GM20431 (cell line): ENCODE data around the gene CD34.
"Not testable (repeated sequence)": the region's sequence is repeated elsewhere in the genome, so short reads cannot be mapped to it uniquely, and the experiment has no call there.

Experiments
- in situ Hi-C: fragments of 300-500 bp; cut with MseI, MboI; formaldehyde crosslinking; loops from one replicate; pipeline ENCODE4 v1.15.0; 2020; ENCODE audit warnings: low sequenced_read_pairs; ENCODE audit not compliant: unreplicated experiment

CD34 gene

GRCh38 chr1:207937204-207937603 is 26.3 kb upstream of the CD34 start:
- in situ Hi-C loops, result no loop called here

- in situ Hi-C loops, result no loop called here
Observed at GRCh38 chr1:207935166-207935583, 24.2 kb upstream of the CD34 start.

GRCh38 chr1:207933205-207933800 is 22.4 kb upstream of the CD34 start:
- in situ Hi-C loops, result no loop called here

GRCh38 chr1:207926984-207927383 is 16.1 kb upstream of the CD34 start:
- in situ Hi-C loops, result no loop called here

- in situ Hi-C loops, result not testable (repeated sequence)
Observed at GRCh38 chr1:207925969-207926368, 15.0 kb upstream of the CD34 start.

GRCh38 chr1:207925210-207925609 is 14.3 kb upstream of the CD34 start:
- in situ Hi-C loops, result no loop called here

- in situ Hi-C loops, result no loop called here
Observed at GRCh38 chr1:207923561-207923960, 12.6 kb upstream of the CD34 start.

- in situ Hi-C loops, result no loop called here
Observed at GRCh38 chr1:207923121-207923520, 12.2 kb upstream of the CD34 start.

GRCh38 chr1:207922554-207922953 is 11.6 kb upstream of the CD34 start:
- in situ Hi-C loops, result no loop called here

GRCh38 chr1:207921321-207921720 is 10.4 kb upstream of the CD34 start:
- in situ Hi-C loops, result no loop called here

GRCh38 chr1:207920444-207921021 is 9.6 kb upstream of the CD34 start:
- in situ Hi-C loops, result no loop called here

GRCh38 chr1:207919523-207920170 is 8.7 kb upstream of the CD34 start:
- in situ Hi-C loops, result no loop called here

- in situ Hi-C loops, result no loop called here
Observed at GRCh38 chr1:207918581-207918980, 7.7 kb upstream of the CD34 start.

GRCh38 chr1:207918011-207918410 is 7.1 kb upstream of the CD34 start:
- in situ Hi-C loops, result no loop called here

GRCh38 chr1:207917080-207917479 is 6.2 kb upstream of the CD34 start:
- in situ Hi-C loops, result no loop called here

GRCh38 chr1:207913951-207914350 is 3.0 kb upstream of the CD34 start:
- in situ Hi-C loops, result no loop called here

- in situ Hi-C loops, result no loop called here
Observed at GRCh38 chr1:207911856-207912760, 1.2 kb upstream of the CD34 start.

- in situ Hi-C loops, result loop anchor here (10.0 kb wide), 1 partner anchor 55 kb away; no protein-coding TSS in a partner anchor
Observed at GRCh38 chr1:207909687-207910086, 1.2 kb downstream of the CD34 start.

GRCh38 chr1:207908107-207908734 is 2.7 kb downstream of the CD34 start:
- in situ Hi-C loops, result loop anchor here (10.0 kb wide), 1 partner anchor 57 kb away; no protein-coding TSS in a partner anchor

- in situ Hi-C loops, result loop anchor here (10.0 kb wide), 1 partner anchor 60 kb away; no protein-coding TSS in a partner anchor
Observed at GRCh38 chr1:207904391-207904790, 6.5 kb downstream of the CD34 start.
